HG03108 (cell line): ENCODE measurements around the gene TTLL6.

Experiments used
- ATAC-seq: cut with Tn5 transposase; IDR thresholded peaks from one replicate; pipeline ENCODE4 v1.9.1; 2021; ENCODE audit warnings: moderate library complexity; ENCODE audit not compliant: unreplicated experiment

TTLL6 gene

DNA sequence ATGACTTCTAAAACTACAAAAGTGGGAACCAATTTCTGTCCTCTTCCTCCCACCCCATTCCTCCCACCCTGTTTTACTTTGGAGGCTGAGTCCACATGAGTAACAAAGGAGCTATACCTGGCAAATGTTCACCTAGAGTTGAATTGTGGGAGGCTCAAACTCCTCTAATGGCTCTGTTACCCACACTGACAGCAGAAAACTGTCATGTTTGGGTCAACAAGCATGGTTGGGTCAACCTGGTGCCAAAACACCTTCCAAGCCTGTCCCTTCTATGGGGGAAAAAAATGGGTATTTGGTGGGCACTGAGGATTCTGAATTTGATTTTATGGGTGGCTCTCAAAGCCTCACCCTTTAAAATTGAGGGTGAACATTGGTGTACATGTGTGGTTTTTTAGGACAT lies 76.5 kb downstream of the TTLL6 start:
- ATAC-seq: no peak

- no peak for ATAC-seq
Observed at GRCh38 chr17:48738803-48739526, 78.1 kb downstream of the TTLL6 start.

DNA sequence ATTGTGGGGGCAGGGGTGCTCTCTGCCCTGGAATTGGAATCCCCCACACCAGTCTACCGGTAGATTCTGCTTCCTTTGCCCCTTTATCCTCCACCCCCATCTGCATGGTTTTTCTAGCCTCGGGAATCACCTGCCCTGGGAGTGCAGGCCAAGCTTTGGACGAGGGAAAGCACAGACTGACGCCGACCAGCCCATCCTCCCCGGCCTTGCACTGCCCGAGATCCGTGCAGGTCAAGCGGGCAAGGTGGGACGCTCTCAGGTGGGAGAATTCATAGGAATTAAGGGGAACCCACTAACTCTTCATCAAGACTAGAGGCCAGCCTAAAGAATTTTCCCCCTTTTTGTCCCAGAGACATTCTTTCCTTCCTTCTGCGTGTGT lies 78.6 kb downstream of the TTLL6 start:
- no peak for ATAC-seq

DNA sequence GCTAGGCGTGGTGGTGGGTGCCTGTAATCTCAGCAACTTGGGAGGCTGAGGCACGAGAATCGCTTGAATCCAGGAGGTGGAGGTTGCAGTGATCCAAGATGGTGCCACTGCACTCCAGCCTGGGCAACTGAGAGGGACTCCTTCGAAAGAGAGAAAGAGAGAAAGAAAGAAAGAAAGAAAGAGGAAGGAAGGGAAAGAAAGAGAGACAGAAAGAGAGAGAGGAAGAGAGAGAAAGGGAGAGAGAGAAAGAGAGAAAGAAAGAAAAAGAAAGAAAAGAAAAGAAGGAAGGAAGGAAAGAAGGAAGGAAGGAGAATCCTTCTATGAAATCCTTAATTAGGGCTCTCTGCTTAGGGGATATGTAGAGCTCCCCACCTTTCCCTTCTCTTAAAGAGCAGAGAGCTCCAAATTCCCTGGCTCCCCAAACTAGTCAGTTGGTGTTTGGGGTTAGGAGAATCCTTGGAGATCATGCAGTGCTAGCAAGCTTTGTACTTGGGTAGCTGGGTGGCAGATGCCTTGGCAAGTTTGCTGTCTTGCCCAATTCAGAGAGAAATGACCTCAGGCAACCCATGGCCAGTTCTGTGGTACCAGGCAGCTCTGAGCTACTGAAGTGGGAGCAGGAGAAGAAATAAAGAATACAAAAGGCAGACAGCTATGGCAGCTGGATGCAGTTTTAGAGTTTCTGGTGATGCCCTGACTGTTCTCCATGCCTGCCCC lies 79.5 kb downstream of the TTLL6 start:
- ATAC-seq: no peak

- no peak for ATAC-seq
Observed at GRCh38 chr17:48735062-48735351, 82.0 kb downstream of the TTLL6 start.

DNA sequence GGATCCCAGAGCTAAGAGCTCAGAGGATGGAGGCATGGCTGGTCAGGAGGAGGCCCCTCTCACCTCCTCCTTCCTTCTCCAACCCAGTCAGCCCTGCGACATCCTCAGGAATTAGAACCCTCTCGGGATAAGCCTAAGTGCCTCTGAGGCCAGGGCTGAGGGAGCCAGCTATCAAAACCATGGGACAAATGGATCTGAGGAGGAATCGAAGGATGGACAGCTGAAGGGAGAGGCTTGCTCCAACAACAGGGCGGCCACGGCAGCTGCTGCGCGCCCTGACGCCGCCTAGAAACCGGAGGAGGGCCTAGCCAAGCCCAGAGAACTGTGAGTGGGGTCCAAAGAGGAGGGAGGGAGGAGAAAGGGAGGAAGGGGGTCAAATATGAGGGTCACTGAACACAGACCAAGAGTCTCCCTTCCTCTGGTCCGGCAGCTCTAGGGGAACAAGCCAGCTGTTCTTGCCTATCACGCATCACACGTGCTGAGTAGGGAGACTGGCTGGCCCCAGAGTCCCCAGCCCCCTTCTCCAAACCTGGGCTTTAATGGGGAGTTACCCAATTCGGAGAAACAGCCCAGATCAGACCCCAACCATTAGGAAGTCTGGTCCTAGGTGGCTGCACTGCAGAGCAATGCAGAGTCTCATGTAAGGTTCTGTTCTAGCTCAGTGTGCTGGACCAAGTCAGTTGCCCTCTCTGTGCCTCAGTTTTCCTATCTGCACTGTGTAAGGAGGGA lies 82.5 kb downstream of the TTLL6 start:
- no peak for ATAC-seq

GRCh38 chr17:48733632-48734328 lies 83.2 kb downstream of the TTLL6 start:
- no peak for ATAC-seq

DNA sequence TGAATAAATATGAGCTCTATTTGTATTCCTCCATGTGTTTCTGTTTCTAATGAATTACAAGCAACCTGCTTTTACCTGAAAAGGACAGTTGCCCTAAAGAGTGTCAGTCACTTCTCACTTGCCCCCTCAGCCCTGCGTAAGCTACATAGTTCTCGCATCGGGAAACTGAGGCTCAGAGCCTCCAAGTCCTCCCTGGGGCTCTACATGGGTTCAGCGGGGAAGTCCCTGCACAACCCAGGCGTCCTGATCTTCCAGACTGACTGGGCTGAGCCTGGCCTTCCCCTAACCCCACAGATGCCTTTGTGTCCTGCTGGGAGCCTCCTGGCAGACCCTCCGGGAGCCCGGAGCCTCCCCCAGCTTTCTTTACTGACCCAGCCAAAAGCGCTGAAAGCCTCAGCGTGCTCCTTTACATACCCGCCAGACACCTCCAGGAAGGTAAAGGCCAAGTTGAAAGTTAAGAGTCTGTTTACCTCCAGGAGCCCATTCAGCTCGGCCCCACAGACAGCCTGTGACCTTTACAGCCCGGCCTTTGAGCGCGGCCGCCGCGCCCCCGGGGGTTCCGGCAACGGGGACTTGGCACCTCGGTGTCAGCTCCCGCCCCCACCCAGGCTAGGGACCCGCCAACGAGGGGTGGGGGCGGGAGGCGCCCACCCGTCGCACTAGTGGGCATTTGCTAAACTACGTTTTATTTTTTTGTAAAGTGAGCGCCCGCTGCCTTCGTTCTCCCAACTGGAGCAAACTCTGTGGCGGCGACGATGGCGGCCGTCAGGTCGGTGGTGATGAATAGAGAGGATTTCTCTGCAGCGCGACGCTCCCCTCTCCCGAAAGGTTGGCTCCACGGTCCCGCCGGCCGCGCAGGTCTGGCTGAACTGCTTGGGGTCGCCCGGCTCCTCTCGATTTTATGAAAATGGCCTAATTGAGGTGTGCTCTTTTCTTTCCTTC lies 84.1 kb downstream of the TTLL6 start:
- ATAC-seq: no peak

GRCh38 chr17:48731355-48731754 lies 85.7 kb downstream of the TTLL6 start:
- ATAC-seq: no peak

GRCh38 chr17:48730240-48730550 lies 86.8 kb downstream of the TTLL6 start:
- ATAC-seq: no peak

DNA sequence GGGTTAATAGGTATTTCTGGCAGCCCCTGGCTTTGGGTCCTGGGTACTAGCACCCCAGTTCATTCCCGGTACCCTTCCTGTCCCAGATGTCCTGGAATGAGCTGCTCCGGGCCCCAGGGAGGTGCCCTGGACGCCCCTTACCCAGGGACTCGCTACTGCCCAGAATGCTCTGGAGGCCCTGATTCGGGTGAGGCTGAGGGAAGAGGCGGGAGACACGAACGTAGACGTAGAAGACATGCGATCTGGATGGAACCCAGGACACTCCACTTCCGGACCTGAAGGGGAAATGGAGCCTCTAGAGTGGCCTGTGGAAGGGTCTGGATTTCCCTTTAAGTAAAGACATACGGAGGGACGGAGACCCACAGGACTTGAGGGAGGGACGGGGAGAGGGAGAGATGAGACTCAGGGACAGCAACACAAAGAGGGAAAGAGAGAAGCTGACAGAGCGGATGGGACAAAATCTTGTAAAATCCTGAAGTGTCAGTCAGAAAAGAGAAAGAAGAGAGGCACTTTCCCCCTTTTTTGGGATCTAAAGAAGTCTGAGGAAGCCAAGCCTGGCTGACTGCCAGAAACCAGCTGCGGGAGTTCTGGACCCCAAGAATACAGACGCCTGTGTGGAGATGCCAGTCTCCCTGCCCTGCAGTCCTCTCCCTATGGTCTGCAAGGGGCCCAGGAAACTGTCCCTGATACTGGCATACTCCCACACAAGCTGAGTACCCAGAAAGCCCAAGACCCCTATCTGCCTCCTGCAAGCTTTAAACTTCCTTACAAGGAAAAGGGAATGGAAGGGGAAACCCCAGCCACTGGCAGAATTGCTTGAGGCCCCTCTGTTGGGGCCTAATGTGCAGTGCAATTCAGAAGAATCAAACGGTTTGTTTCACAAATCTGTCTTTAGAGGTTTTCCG lies 87.4 kb downstream of the TTLL6 start:
- ATAC-seq: no peak

GRCh38 chr17:48728232-48729231 lies 88.5 kb downstream of the TTLL6 start, which contains the start of gene HOXB13:
Gene HOXB13, minus strand, starts transcription at chr17:48728750. Its CDS starts 157 bp downstream, at chr17:48728593.
- no peak for ATAC-seq

DNA sequence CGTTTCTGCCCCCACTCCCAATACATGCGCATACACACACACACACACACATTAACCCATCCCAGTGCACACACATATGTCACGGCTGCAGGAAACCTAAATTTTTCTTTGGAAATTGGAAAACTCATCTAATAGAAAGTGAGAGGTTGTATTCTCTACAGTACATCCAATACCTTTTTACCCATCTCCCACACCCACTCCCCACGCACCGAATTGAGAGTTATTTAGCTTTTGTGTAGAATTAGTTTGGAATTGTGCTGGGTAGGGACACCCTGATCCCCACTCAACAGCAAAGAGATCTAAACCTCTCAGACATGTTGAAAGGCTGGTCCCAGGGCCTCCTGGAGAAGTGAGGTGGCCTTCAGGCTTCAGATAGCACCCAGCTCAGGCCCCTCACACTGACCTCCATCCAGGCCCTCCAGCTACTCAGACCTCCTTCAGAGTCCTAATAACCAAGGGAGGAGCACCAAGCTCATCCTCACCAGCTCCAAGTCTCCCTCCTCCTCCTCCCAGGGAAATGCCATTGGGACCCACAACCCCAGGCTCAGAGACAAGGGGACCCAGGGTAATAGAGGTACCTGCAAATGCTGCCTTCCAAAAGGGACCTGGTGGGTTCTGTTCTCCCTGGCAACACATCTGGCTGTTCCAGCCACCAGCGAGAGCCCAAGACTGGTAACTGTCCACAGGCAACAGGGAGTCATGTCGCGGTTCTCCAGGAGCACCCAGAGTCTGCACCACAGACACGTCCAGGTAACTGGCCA lies 89.4 kb downstream of the TTLL6 start:
- ATAC-seq: no peak

DNA sequence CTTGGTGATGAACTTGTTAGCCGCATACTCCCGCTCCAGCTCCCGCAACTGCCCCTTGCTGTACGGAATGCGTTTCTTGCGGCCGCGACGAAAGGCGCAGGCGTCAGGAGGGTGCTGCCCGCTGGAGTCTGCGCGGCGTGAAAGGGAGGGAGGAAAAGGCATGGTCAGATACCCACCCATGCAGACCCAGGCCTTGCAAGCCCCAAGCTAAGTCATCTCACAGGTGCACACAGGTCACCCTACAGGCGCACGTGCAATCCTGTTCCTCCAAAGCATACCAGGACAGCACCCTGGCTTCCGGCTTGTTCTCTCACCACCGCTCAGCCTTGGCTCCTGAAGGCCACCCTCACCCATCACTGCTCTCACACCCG lies 90.1 kb downstream of the TTLL6 start:
- ATAC-seq: no peak

- ATAC-seq: no peak
Observed at GRCh38 chr17:48726114-48726915, 90.7 kb downstream of the TTLL6 start.

DNA sequence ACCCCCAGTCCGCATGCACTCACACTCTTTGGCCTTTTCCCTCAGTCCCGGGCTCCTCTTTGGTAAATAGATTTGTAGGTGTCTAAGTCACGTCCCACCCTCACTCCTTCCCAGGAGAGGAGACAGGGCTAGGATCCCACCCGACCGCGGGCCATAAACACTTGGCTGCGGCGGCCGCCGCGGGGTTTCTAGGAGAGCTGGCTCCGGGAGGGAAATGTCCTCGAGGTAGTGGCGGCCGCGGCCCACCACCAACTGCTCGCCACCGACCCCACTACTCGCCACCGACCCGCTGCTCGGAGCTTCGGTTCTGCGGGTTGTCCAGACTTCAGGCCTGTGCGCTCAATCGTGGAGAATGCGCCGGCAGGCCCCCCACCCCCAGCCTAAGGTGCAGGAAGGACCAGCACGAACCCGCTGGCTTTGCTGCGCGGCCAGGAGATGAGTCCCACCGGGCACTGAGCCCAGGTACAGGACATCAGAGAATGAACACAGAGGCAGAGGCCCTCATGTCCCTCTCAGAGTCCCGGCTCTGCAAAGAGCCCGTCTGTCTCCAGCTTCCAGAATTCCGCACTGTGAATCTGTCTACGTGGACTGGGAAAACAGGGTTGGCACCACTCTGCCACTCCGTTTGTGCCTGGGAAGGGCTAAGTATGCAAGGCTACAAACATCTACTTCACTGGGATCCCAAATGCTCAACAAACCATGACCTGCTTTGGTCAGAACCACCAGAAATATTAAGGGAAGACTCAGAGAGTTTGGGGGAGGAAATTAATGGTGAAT lies 91.6 kb downstream of the TTLL6 start:
- ATAC-seq: no peak
